Endodermal cell (in vitro differentiated cells): ENCODE results near the gene LDHD. TPM values are rescaled to one million over a fixed set of nuclear protein-coding genes. Genes with fewer than 3 reads are reported as not detected.

ENCODE experiments used
- DNase-seq: peaks from one replicate; pipeline ENCODE4 v3.0.0-alpha.2; 2017
- H3K27ac ChIP-seq: 2 replicates; pipeline ENCODE4 v1.5.1; 2013; ENCODE audit warnings: mild to moderate bottlenecking, low read depth, low read length, moderate library complexity
- H3K27me3 ChIP-seq: 2 replicates; pipeline ENCODE4 v1.6.1; 2013; ENCODE audit warnings: mild to moderate bottlenecking, low read length, moderate library complexity; ENCODE audit not compliant: insufficient read depth, control insufficient read depth, poor library complexity, severe bottlenecking
- H3K36me3 ChIP-seq: 2 replicates; pipeline ENCODE4 v1.7.0; 2013; ENCODE audit warnings: mild to moderate bottlenecking, low read length, moderate library complexity; ENCODE audit not compliant: control insufficient read depth, insufficient read depth
- H3K4me1 ChIP-seq: one replicate; pipeline ENCODE4 v1.7.0; 2013; ENCODE audit warnings: low read length; ENCODE audit not compliant: control insufficient read depth, insufficient read depth
- H3K4me3 ChIP-seq: 2 replicates; pipeline ENCODE4 v1.5.1; 2013; ENCODE audit warnings: mild to moderate bottlenecking, low read length, moderate library complexity
- H3K9ac ChIP-seq: 2 replicates; pipeline ENCODE4 v1.6.1; 2013; ENCODE audit warnings: mild to moderate bottlenecking, low read length, moderate library complexity; ENCODE audit not compliant: poor library complexity, severe bottlenecking; ENCODE audit errors: extremely low read depth
- H3K9me3 ChIP-seq: 2 replicates; pipeline ENCODE4 v1.6.1; 2013; ENCODE audit warnings: mild to moderate bottlenecking, low read length, moderate library complexity; ENCODE audit not compliant: control insufficient read depth
- H3K27ac Mint-ChIP-seq: 2 replicates; pipeline ENCODE4 v1.8.0; 2020; ENCODE audit warnings: mixed read lengths
- H3K27me3 Mint-ChIP-seq: 2 replicates; pipeline ENCODE4 v1.8.0; 2021; ENCODE audit warnings: mild to moderate bottlenecking, mixed read lengths; ENCODE audit not compliant: insufficient read depth
- H3K36me3 Mint-ChIP-seq: 2 replicates; pipeline ENCODE4 v1.8.0; 2020; ENCODE audit warnings: low read depth, mixed read lengths
- H3K4me1 Mint-ChIP-seq: 2 replicates; pipeline ENCODE4 v1.8.0; 2020; ENCODE audit warnings: mixed read lengths
- H3K4me3 Mint-ChIP-seq: 2 replicates; pipeline ENCODE4 v1.8.0; 2020; ENCODE audit warnings: mild to moderate bottlenecking, moderate library complexity, mixed read lengths
- H3K9me3 Mint-ChIP-seq: 2 replicates; pipeline ENCODE4 v1.8.0; 2020; ENCODE audit warnings: mild to moderate bottlenecking, mixed read lengths
- WGBS, 2 experiments: methylation state at CpG; one replicate each; pipeline versions ENCODE4 v1.1.5 to v1.1.7; 2013; ENCODE audit warnings: missing lambda C conversion rate in 2 of 2, mixed read lengths in 1 of 2; ENCODE audit not compliant: insufficient coverage in 1 of 2, insufficient read length in 1 of 2; 5-methylcytosine and 5-hydroxymethylcytosine counted together
- total RNA-seq, 2 donors: library from RNA; stranded (reverse); fragmentation: NEBNext Ultra II Directional in 1 of 2; extraction: Animal tissue kit (Norgen Biotek cat#: 25700) in 1 of 2; gene quantifications; 2 replicates in 1 of 2; 3 replicates in 1 of 2; pipeline ENCODE4 v1.2.1, GENCODE V29; 2021
- TF ChIP-seq, protein P1 (sequence below): fragments of 200-600 bp; sonication (generic); conservative IDR thresholded peaks from 2 replicates; pipeline ENCODE4 v1.5.0; 2021; ENCODE audit warnings: antibody characterized with exemption, mild to moderate bottlenecking

Gene LDHD
- total RNA-seq, 2 donors from 2014 or later, result 1.4 to 4.3 TPM

- Mint-ChIP-seq H3K27me3 (no peaks in the 10 kb centered on the region), H3K4me1 (peaks cover 26% of the 10 kb centered on the region), H3K9me3 (no peaks in the 10 kb centered on the region), H3K4me3 (no peak overlapping the region), H3K27ac (no peak overlapping the region), H3K36me3 (no peaks in the 10 kb centered on the region)
- Histone ChIP-seq H3K27me3 (no peaks in the 10 kb centered on the region), H3K27ac (no peak overlapping the region), H3K9me3 (no peaks in the 10 kb centered on the region), H3K36me3 (no peaks in the 10 kb centered on the region), H3K4me1 (no peaks in the 10 kb centered on the region), H3K9ac (no peak overlapping the region), H3K4me3 (no peak overlapping the region)
- TF ChIP-seq, protein P1, sequence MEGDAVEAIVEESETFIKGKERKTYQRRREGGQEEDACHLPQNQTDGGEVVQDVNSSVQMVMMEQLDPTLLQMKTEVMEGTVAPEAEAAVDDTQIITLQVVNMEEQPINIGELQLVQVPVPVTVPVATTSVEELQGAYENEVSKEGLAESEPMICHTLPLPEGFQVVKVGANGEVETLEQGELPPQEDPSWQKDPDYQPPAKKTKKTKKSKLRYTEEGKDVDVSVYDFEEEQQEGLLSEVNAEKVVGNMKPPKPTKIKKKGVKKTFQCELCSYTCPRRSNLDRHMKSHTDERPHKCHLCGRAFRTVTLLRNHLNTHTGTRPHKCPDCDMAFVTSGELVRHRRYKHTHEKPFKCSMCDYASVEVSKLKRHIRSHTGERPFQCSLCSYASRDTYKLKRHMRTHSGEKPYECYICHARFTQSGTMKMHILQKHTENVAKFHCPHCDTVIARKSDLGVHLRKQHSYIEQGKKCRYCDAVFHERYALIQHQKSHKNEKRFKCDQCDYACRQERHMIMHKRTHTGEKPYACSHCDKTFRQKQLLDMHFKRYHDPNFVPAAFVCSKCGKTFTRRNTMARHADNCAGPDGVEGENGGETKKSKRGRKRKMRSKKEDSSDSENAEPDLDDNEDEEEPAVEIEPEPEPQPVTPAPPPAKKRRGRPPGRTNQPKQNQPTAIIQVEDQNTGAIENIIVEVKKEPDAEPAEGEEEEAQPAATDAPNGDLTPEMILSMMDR, result no peak
- no peak for DNase-seq
- WGBS, 2 experiments, result 87% methylated on average over 10 of the region's 10 CpGs
Observed at GRCh38 chr16:75068085-75069031, 48.2 kb downstream of the LDHD start.

- H3K9ac ChIP-seq, result no peak overlapping the region
- no peaks in the 10 kb centered on the region for H3K9me3 Mint-ChIP-seq
Observed at GRCh38 chr16:75066861-75067447, 49.6 kb downstream of the LDHD start.

DNA sequence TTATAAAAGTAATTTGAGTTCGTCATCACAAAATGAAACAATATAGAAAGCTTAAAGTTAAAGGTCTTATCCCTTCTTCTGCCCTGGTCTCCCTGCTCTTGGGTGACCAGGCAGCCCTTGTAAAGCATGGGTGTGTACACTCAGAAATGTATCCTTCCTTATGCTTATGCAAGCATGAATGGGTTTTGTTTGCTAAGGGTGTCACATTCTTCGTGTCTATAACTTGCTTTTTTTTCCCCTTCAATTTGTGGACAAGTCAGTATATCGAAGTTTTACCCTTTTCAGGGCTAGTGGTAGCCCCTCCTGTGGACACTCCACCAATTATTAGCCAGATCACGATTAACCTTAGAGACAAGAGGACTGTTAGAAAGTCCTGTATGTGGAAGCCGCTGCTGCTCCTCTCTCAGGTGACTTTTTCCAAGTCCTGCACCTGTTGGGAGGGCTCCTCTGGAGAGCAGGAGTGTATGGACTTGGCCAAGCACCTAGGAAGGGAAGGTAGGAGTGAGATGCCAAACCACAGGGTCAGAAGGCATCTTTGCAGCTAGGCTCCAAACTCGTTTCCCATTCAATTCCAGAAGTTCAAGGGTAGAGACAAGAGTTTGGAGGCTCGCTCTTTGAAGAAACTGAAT is 50.9 kb downstream of the LDHD start:
- TF ChIP-seq, protein P1, result no peak
- Histone ChIP-seq H3K9ac (no peak overlapping the region), H3K4me3 (no peak overlapping the region), H3K27ac (no peak overlapping the region), H3K4me1 (no peaks in the 10 kb centered on the region), H3K36me3 (no peaks in the 10 kb centered on the region), H3K27me3 (no peaks in the 10 kb centered on the region), H3K9me3 (no peaks in the 10 kb centered on the region)
- 94 to 95% methylated on average over 4 to 7 of the region's 7 CpGs for WGBS, 2 experiments
- no peak for DNase-seq
- H3K36me3 Mint-ChIP-seq, result no peaks in the 10 kb centered on the region
- H3K4me1 Mint-ChIP-seq, result peaks cover 28% of the 10 kb centered on the region
- no peak overlapping the region for H3K4me3 Mint-ChIP-seq
- no peak overlapping the region for H3K27ac Mint-ChIP-seq
- no peaks in the 10 kb centered on the region for H3K27me3 Mint-ChIP-seq
- no peaks in the 10 kb centered on the region for H3K9me3 Mint-ChIP-seq

More at GRCh38 chr16:75066861-75067447, 49.6 kb downstream of the LDHD start:
- H3K27me3 ChIP-seq, result no peaks in the 10 kb centered on the region
- 94 to 95% methylated on average over 5 to 6 of the region's 6 CpGs for WGBS, 2 experiments
- H3K27ac ChIP-seq, result no peak overlapping the region
- Mint-ChIP-seq H3K27me3 (no peaks in the 10 kb centered on the region), H3K27ac (no peak overlapping the region), H3K4me3 (no peak overlapping the region), H3K4me1 (peaks cover 26% of the 10 kb centered on the region), H3K36me3 (no peaks in the 10 kb centered on the region)
- H3K4me3 ChIP-seq, result no peak overlapping the region
- no peaks in the 10 kb centered on the region for H3K9me3 ChIP-seq
- no peaks in the 10 kb centered on the region for H3K36me3 ChIP-seq
- TF ChIP-seq, protein P1, result no peak
- no peak for DNase-seq
- H3K4me1 ChIP-seq, result no peaks in the 10 kb centered on the region
